NCI-H1694 treated with DMSO at 0.1 percent for 48 hours (cell line): ENCODE results near the gene FMN1.

ENCODE experiments used
- DNase-seq: peaks from one replicate; lab custom pipeline; 2025; lab: John Stamatoyannopoulos, UW

FMN1 gene

DNA sequence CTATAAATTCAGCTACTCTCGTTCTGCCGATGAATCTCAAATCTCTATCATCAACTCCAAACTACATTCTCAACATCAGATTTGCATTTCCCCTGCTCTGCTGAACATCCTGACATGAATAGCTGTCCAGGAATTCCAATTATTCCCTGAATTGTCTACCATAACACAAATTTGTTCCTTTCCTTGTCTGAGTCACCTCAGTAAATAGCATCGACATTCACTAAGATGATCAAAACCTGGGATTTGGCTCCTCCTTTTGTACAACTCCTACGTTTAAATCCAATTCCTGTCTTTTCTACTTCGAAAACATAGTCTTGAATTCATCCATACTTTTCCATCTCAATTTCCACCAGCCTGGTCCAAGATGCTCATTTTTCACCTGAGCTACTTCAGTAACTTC, 369.7 kb downstream of the FMN1 start:
- DNase-seq = no peak

DNA sequence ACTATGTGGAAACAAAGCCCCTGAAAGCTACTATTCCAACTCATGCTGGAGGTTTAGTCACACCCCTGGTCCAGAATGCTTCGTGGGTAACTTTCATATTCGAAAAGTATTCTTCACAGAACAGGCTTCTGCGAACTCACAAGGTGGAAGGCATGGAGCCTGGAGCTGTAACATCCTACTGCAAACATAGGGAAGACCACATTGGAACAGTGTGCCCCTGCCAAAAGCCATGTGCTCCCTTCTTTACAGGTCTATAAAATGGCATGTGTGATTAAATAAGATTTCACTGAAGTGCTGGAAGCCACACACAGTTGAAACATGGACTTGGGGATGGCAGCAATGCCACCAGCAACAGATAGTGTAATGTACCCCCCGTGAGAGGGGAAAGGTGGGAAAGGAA, 370.8 kb downstream of the FMN1 start:
- no peak for DNase-seq

DNA sequence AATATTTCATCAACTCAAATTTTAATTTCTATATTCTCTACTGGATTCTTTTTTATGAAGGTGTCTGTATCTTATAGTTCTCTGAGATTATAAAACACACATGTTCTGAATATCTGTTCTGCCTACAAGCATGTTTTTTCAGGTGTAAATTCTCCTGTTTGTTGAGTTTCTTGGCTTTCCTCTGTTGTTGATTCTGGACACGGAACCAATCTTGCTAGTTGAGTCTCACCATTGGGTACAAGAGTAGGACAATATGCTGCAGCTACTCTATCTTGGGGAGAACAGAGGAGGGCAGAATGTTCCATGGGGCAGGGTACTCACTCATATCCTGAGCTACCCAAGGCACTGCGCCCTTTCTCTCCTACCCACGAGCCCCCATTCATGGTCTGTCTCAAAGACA, 371.8 kb downstream of the FMN1 start:
- no peak for DNase-seq

DNA sequence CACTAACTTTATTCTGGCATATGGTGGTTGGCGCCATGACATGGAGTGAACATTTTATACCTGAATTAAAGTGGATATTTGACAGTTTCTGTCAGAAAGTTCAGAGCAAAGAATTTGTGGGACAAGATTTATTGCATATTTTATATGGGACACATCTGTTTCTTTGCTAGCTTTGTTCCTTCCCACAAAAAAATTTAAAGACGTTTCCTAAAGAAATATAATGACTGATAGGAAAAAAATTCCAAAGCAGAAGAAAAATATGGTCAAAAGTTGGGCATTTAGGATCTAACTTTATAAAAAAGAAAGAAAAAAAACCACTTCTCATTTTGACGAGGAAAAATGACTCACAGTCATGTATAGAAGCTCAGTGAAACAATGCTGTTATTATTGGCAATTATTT, 375.1 kb downstream of the FMN1 start:
- DNase-seq = no peak

DNA sequence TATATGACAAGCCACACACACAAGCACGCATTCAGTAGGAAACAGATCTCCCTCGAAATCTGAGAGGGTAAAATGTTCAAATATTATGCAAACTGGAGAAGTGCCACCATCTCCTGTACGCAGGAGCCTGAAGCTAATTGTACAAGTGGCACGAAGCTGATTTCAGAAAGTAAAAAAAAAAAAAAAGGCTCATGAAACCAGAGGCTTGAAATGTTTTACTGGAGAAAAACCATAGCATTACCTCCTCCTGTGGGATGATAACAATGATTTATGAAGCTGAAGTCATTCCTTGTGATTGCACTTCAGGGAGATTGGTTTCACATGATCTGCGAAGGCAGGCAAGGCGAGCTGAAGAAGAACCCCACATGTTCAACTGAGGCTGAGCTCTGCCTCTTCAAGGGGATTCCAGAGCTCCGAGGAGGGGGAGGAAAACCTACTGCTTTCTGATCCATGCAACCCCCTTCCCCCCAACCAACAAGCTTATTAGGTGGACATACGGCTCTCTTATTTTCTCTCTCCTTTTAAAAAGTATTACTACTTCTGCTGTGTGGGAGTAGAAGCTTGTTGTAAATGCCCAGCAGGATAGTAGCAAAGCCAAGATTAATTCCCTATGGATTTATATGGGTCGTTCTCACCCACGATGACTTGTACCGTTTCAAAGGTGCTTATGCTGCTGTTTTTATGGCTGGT, 375.6 kb downstream of the FMN1 start:
- no peak for DNase-seq

DNA sequence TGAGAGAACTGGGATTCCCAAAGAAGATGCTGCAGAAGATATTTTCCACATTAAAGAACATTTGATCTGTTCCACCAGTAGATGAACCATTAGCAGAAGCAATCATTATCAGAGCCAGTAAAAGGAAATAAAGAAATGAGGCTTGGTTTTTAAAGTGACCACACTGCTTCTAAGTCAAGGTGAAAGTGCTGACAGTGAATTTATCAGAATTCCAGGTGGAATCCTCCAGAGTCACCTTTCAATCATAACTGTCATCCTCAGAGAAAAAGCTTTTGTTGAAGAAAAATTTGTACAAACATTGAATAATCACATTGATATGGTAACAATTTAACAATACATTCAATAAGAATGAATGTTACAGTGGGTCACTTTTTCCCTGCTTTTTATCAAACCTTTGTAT, 376.9 kb downstream of the FMN1 start:
- no peak for DNase-seq

DNA sequence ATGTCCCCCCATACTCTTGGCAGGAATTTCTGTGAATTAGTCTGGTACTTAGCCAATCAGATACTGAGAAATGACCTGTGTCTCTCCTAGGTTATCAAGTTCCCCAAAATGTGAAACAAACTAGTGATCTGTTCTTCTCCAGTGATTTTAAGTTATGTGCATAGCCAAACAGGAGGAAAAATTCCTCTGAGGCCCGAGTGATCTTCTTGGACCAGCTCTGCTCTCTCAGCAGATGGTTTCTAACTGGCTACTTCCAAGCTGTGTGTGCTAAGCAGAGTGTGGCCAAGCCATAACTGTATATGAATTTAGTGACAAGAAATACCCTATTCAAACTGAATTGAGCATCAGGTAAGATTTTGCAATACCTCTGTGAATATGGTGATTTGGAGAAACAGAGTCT, 387.2 kb downstream of the FMN1 start:
- DNase-seq = no peak

DNA sequence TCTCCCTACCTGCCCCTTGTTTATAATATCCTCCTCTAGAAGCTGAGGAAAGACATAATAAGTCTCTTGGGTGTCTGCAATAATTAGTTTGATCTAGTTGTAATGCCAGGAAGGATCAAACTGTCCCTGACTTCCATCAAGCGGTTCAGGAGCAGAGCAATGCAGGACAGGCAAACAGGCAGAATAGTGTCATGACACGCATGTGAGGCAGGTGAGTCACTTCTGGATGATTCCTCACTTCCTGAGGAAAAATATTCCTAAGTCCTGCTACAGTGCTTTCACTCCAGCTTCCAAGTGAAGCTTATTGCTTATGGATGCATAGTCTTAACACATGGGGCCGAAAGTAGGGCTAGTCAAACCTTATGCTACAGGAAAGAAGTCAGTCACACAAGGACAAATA, 390.9 kb downstream of the FMN1 start:
- DNase-seq = no peak

DNA sequence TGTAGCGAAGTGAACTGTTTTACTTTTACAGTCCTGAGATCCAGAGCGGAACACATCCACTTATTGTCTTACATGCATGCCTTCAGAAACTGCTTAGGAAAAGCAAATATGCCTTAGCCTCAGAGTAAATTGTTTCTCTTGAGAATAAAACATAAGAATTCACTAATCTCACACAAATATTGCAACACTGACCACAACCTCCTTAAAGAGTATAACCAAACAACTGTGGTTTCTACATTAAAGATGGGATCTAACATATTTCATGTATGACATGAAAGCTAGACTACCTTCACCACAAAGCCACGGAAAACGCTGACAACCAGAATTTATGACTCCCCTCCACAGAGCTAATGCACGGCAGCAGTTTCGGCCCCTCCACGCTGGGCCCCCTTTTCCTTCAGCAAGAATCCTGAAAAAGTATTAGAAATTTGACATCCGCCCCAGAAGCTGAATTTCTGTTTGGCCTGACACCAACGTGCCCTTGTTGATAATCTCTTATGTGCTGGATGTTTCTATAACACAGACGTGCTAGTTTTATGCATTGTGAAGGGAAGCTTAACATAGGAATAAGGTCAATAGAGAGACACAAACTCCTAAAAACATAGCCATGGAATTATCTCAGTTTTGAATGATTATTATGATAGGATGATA, 392.1 kb downstream of the FMN1 start:
- DNase-seq = no peak

DNA sequence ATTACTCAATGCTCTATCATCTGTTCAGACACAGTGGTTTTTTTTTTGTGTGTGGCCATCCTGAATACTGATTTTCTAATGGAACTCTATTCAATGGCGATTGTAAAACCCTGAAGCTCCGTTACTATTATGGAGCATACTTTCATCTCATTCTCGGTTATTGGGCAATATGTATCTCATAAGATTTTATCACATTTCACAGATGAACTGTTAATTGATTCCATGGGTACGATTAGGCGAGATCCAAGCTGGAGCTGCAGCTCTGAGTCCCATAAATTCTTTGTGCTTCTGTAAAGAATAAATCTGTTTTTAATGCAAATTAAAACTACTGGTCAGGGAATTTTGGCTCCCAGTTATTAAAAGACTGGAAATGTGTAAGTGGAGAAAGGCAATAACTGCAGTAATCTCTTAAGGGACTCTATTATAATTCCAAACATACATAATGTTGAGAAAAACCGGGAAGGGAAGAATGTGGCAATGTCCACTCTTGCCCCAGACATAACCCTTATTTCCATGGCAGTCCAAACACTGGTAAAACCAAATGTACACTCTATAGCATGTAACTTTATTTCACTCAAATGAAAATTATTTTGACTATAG, 394.5 kb downstream of the FMN1 start:
- DNase-seq = no peak

DNA sequence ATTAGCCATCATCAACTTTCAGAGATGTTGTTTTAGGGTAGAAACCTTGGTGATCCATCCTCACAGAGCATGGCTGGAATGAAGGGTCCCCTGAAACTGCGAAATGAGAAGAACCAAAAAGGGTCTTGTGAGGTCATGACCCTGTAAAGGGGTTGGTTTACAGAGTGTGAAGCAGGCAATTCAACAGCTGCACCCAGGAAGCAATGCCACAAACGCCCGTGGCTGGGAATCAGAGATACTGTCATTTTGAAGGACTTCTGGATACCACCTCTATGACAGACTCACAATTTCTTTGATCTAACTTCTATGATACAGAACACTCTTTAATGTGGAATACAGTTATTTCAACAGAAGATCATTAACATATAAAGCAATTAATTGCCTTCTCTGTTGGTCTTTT, 397.7 kb downstream of the FMN1 start:
- DNase-seq = no peak

DNA sequence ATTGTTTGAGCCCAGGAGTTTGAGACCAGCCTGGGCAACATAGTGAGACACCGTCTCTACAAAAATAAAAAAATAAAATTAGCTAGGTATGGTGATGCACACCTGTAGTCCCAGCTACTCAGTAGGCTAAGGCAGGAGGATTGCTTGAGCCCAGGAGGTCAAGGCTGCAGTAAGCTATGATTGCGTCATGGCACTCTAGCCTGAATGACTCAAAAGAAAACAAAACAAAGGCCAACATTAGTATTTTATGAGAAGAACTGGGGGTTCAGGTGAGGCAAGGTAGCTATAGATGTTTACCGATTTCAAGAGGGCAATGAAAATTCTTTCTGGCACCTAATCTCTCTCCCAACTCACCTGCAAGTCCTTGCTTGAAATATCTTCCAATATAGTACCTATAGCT, 399.5 kb downstream of the FMN1 start:
- DNase-seq = no peak

DNA sequence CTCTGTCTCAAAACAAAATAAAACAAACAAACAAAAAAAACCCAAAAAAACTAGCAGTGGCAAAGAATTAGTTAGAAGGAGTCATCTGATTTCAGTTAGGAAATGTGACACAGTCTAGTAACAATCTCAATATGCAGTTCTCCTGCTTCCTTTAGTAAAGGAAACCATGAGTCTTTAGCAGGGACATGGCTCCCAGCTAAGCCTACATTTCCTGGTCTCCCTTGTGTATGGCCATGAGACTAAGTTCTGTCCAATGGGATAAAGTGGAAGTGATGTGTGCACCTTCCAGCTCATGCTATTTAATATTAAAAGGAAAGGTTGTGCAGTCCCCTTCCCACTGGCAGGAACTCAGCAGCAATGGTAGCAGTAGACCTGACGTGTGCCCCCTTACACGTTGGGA, 402.1 kb downstream of the FMN1 start:
- no peak for DNase-seq

DNA sequence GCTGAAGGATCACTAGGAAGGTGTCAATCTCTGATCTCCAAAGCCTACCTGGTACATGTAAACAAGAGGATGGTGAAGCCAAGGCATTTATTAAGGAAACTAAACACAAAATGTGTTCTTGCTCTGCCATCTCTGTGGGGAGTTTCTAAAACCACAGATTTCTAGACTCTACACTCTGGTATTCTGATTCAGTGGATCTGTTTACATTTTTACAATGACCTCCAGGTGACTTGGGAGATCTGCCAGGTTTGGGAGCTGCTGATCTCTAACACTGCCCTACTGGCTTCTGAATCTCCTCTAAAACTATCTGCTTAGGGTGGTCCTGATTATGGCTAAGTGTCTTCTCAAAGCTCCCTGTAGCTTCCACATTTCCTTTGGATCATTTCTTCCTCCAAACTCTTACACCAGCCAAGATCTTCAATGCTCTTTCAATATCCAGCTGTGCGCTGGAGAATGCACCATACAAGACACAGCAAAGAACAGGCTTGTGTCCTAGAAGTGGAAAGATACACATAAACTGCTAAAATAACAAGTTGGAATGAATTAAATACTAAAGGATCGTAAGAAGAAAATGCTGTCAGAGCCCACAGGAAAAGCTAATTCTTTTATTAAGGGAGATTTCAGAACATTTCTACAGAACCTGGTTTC, 404.0 kb downstream of the FMN1 start:
- DNase-seq = no peak

DNA sequence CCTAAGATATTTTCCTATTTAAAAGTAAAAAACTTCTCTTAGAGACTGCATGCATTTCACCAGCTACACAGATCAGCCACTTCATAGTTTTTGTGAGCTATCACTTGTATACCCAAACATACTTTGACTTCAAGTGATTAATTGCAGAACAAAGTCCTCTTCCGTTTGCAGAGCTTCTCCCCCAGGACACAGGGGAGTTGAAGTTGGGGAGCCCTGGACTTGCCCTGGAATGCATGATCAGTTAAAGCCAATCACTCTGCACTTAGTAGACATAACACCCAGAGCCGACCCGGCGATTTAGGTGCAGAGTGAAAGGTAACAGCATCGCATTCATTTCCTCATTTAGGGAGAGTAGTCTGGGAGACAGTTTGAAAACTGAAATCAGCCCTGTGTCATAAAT, 406.6 kb downstream of the FMN1 start:
- no peak for DNase-seq

DNA sequence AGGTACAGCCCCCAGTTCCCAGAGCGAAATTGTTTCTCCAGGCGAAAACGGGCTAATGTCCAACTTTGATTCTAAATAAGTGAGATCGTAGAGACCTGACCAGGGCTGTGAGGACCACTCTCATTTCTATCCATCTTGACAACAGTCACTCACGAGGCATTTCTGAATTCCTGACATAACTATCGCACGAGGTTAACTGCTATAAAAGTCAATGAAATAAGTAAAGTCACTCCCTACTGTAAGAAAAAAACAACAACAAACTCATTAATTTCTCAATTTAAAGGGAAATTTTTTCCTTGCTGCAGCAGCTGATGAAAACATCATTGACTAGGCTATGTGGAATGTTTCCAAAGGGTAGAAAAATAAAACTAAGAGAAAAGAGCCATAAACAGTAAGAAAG, 407.6 kb downstream of the FMN1 start:
- DNase-seq = no peak

DNA sequence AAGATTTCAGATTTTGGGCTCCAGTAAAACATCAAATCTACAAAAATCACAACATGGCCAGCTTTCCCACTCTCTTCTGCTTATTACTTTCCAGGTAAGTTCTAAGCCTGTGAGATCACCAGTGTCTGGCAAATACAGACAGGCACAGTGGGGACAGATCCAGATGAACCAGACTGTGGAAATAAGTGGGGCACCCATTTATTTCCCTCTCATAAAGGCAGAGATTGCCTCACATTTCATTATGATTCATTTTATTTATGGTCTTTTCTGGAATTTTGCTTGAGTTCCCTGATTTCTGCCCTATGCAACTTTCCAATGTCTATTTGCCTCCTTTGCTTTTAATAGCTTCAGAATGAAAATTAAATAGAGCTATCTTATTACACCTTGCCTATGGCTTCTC, 409.9 kb downstream of the FMN1 start:
- no peak for DNase-seq

DNA sequence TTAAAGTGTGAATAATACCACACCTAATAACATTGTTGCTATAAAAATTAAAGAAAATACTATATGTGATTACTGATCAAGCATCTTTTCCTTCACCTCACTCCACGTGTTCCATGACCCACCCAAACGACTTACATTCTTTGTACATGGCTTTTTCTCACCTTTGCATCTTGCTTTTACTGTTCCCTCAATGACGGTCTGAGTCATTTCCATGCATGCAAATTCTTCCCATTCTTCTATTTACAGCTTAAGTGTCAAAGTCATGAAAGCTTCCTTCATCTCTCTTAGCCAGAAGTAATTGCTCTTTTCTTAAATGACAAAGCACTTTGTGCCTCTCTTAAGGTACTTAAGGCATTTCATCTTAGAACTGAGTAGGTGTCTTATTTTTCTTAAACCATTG, 412.7 kb downstream of the FMN1 start:
- DNase-seq = no peak

DNA sequence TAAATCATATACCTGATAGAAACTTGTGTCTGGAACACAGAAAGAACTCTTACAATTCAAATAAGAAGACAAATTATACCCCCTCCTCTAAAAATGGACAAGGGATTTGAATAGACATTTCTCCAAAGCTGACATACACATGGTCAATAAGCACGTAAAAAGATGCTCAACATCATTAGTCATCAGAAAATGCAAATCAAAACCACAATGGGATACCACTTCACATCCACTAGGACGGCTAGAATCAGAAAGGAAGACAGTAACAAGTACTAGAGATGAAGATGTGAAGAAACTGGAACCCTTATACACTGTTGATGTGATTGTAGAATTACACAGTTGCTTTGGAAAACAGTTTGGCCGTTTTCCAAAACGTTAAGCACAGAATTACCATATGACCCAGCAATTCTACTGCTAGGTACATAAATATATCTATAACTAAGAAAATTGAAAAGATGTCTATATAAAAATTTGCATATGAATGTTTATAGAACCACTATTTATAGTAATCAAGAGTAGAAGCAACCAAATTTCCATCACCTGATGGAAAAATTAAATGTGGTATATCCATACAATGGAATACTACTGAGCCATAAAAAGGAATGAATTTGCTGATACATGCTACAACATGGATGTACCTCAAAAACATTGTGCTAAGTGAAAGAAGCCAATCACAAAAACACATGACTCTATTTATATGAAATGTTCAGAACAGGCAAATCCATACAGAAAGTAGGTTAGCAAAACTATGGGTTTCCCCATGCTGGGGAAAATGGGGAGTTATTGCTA, 415.9 kb downstream of the FMN1 start:
- no peak for DNase-seq

DNA sequence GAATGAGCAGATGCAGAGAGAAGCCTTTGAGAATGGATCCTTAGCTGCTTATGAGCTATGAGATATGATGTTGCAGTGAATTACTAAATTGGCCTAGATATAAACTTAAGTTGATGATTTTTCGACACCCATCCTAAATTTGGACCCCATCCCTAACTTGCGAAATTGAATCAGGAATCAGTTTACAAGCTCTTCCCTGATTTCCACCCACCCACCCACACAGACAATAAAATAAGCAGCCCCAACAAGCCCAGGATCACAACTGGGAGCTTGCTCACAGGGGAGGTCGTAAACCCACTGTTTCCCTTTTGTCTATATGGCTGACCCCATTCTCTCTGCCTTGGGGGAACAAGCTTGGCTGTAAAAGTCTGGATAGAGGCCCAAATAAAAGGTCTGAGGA, 419.4 kb downstream of the FMN1 start:
- no peak for DNase-seq

DNA sequence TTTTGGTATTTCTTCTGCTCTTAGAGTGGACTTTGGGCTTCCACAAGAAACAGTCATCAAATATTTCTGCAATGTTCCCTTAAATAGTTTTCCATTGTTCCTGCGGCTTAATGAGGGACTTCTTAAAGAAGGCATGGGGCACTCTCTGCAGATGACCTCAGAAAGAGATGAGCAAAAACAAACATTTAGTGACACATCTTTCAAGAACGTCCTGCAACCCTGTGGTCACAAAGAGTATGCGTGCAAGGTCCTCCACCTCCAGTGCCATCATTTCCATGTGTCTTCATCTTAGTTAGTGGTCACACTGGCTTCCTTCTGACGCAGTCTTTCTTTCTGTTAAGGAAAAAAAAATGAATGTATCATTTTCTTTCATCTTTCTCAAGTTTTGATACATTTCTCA, 420.5 kb downstream of the FMN1 start:
- DNase-seq = no peak

DNA sequence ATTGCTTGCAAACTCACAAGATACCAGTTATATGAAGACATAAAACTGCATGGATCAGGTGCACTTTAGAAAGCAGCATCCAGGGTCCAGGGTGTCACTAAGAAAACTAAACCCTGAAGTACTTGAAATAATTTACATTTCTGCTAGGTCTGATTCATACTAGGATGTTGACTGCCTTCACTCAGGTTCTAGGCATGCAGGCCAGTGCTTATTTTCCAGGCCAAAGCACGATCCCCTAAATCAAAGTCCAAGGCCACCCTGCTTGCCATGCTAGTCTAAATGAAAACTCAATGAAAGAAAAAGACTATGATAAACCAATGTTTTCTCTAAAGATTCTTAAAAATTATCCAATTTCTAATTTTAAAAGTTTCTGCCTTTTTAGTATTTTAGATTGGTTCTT, 427.3 kb downstream of the FMN1 start:
- DNase-seq = no peak

DNA sequence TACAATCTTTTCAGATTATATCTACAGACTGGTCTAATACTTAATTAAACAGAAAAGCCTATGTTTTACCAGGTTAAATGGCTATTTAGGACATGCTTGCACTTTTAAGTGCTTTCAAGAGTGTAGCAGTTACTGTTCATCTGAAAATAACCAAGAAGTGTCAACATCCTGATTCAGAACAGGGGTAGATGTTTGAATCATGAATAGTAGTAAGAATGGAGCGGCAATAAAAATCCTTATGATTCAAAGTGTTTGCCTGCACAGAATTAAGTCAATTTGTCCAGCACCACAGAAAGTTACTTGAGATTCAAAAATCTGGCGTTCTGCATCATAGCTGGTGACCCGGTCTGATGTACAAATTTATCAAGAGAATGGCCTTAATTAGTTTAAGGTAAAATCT, 428.4 kb downstream of the FMN1 start:
- no peak for DNase-seq
